ENCODE results near the gene ADTRP.

GRCh38 chr6:11689847-11690246 lies 88.8 kb downstream of the ADTRP start:
- TF ChIP-seq CTCF (conservative IDR thresholded peaks at IDR 0.05): no peak
- TF ChIP-seq ZFX (IDR thresholded peaks at IDR 0.05): no peak
